Measurements from ENCODE around the gene TTC8.

GRCh38 chr14:88798156-88798555 is 26.3 kb upstream of the TTC8 start:
- TF ChIP-seq GLI4 (tag by site-specific recombination; IDR thresholded peaks at IDR 0.05) = no peak
- TF ChIP-seq ZNF274 (IDR thresholded peaks at IDR 0.05; ENCODE audit: low read length) = no peak
- TF ChIP-seq ZNF274 (tag by site-specific recombination; IDR thresholded peaks at IDR 0.05; ENCODE audit: borderline replicate concordance) = no peak
- TF ChIP-seq HOXA7 (CRISPR knock-in tag; IDR thresholded peaks at IDR 0.05; ENCODE audit: borderline replicate concordance) = no peak
- TF ChIP-seq ZBTB21 (tag by site-specific recombination; IDR thresholded peaks at IDR 0.05) = no peak
- TF ChIP-seq CTCF (tag by site-specific recombination; IDR thresholded peaks at IDR 0.05) = no peak
- no peak for TF ChIP-seq REST (tag by site-specific recombination; IDR thresholded peaks at IDR 0.05)
- no peak for TF ChIP-seq ZBTB49 (tag by site-specific recombination; IDR thresholded peaks at IDR 0.05; ENCODE audit: low read depth)
- no peak for TF ChIP-seq ZIC2 (tag by site-specific recombination; IDR thresholded peaks at IDR 0.05)
- no peak for TF ChIP-seq ELK4 (IDR thresholded peaks at IDR 0.05; ENCODE audit: borderline replicate concordance, low read depth, low read length)
- TF ChIP-seq PRDM10 (tag by site-specific recombination; IDR thresholded peaks at IDR 0.05) = peak; percentile 55

Data from HEK293 (cell line).